Natural killer cell treated with Interleukin-12 subunit alpha and Interleukin-12 subunit beta and Interleukin-15 and Interleukin-18, amount 100 ng/mL, for 72 hours (primary cell): ENCODE results near the gene PML. TPM values are rescaled to one million over a fixed set of nuclear protein-coding genes. Genes with fewer than 3 reads are reported as not detected.

Source experiments
- ATAC-seq, 2 donors: fragments of 150-1000 bp; cut with Tn5 transposase in 1 of 2; sonication (Bioruptor Pico), chemical (Tn5 transposase) in 1 of 2; 2 replicates each; pipeline ENCODE4 v1.10.0; 2021
- DNase-seq: peaks from one replicate; pipeline ENCODE4 v3.0.0; 2022; ENCODE audit warnings: low spot score
- H3K27ac Mint-ChIP-seq, 2 donors: 1 replicate in 1 of 2; 2 replicates in 1 of 2; pipeline ENCODE4 v1.8.0; 2022; ENCODE audit warnings: mixed read lengths in 2 of 2, mild to moderate bottlenecking in 1 of 2, moderate library complexity in 1 of 2
- H3K27me3 Mint-ChIP-seq, 2 donors: 1 replicate in 1 of 2; 2 replicates in 1 of 2; pipeline ENCODE4 v1.8.0; 2022; ENCODE audit warnings: mixed read lengths in 2 of 2
- H3K36me3 Mint-ChIP-seq: one replicate; pipeline ENCODE4 v1.8.0; 2022; ENCODE audit warnings: mixed read lengths
- H3K4me1 Mint-ChIP-seq, 2 donors: 1 replicate in 1 of 2; 2 replicates in 1 of 2; pipeline ENCODE4 v1.8.0; 2022; ENCODE audit warnings: low read depth in 2 of 2, mixed read lengths in 2 of 2, mild to moderate bottlenecking in 1 of 2
- H3K4me3 Mint-ChIP-seq: one replicate; pipeline ENCODE4 v1.8.0; 2022; ENCODE audit warnings: mixed read lengths
- H3K9me3 Mint-ChIP-seq: 2 replicates; pipeline ENCODE4 v1.8.0; 2022; ENCODE audit warnings: mixed read lengths
- total RNA-seq, 2 donors: library from RNA; stranded (reverse); gene quantifications; one replicate each; pipeline ENCODE4 v1.2.3, GENCODE V29; 2022

The PML gene, protein sequence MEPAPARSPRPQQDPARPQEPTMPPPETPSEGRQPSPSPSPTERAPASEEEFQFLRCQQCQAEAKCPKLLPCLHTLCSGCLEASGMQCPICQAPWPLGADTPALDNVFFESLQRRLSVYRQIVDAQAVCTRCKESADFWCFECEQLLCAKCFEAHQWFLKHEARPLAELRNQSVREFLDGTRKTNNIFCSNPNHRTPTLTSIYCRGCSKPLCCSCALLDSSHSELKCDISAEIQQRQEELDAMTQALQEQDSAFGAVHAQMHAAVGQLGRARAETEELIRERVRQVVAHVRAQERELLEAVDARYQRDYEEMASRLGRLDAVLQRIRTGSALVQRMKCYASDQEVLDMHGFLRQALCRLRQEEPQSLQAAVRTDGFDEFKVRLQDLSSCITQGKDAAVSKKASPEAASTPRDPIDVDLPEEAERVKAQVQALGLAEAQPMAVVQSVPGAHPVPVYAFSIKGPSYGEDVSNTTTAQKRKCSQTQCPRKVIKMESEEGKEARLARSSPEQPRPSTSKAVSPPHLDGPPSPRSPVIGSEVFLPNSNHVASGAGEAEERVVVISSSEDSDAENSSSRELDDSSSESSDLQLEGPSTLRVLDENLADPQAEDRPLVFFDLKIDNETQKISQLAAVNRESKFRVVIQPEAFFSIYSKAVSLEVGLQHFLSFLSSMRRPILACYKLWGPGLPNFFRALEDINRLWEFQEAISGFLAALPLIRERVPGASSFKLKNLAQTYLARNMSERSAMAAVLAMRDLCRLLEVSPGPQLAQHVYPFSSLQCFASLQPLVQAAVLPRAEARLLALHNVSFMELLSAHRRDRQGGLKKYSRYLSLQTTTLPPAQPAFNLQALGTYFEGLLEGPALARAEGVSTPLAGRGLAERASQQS
- total RNA-seq: 10 to 100 TPM; 62.6 to 72.3 TPM

DNA sequence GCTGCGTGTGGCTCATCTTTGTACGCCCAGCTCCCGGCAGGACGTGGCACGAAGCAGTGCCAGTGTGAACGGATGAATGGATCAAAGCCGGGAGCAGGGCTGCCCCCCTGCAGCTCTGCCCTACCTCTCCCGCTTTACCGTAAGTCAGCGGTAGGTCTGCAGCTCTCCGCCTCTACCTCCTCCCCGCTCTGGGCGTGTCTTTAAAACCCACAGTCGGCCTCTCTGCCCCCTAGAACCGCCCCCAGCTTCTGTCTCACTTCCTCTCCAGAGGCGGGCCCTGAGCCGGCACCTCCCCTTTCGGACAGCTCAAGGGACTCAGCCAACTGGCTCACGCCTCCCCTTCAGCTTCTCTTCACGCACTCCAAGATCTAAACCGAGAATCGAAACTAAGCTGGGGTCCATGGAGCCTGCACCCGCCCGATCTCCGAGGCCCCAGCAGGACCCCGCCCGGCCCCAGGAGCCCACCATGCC, at the start of gene PML:
Gene PML (plus strand): TSS at position 304 of the 471 bp plus-strand sequence. CDS start 97 bp downstream, at position 401.
- no peaks in the 10 kb centered on the region for H3K9me3 Mint-ChIP-seq
- H3K4me1 Mint-ChIP-seq: peaks cover 44 to 60% of the 10 kb centered on the region in 2 donors
- ATAC-seq: peak; percentile 91 to 94
- H3K27ac Mint-ChIP-seq: peak within 1 kb of the TSS; percentile 86 to 87
- peaks cover 7% of the 10 kb centered on the region for H3K36me3 Mint-ChIP-seq
- peak; percentile 98 for DNase-seq
- H3K27me3 Mint-ChIP-seq: no peaks in the 10 kb centered on the region
- H3K4me3 Mint-ChIP-seq: peak within 1 kb of the TSS; percentile 93

DNA sequence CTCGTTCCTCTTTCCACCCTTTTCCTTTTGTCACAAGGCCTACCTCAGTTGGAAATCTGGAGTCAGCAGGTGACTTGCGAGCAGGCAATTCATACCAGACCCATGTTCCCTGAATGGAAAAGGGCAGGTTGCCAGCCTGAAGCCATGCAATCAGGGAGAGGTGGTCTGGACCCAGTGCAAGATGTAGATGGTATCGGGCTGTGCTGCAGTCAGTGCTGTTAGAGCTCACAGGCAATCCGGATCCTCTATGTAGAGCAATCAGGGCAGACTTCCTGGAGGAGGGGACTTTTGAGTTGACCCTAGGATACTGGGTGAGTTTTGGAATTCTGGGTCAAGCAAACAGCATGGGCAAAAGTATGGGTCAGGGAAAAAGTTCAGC, 49.4 kb upstream of the PML start:
- Mint-ChIP-seq H3K4me3 (no peak overlapping the region), H3K9me3 (no peaks in the 10 kb centered on the region), H3K27me3 (peaks cover 0 to 2% of the 10 kb centered on the region in 2 donors), H3K27ac (no peak overlapping the region), H3K36me3 (no peaks in the 10 kb centered on the region), H3K4me1 (peaks cover 6 to 9% of the 10 kb centered on the region in 2 donors)
- DNase-seq (no peak), ATAC-seq (no peak)

DNA sequence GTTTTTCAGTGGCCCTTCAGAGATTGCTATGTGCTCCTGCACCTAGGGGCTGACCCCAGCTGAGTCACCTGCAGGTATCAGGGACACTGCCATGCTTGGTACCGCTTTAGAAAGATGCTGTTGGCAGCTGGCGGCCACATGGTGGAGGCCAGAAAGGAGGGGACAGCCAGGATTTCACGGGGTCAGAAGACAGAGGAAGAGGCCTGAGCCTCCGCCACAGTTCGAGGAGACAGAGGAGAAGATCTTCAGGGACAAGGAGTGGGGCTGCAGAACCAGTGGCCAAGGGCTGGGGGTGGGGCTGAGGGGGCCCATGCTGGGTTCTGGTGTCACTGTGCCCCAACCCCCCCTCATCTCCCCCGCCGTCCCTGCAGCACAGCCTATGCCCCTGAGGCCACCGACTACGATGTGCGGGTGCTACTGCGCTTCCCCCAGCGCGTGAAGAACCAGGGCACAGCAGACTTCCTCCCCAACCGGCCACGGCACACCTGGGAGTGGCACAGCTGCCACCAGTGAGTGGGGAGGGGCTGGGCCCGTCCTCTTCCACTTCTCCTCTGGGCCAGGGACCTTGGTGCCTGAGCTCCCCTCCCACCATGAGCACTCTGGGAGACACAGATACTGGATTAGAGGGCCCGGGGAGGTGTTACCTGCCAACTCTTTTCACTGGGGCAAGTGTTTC, 48.3 kb upstream of the PML start:
- no peak overlapping the region for H3K27ac Mint-ChIP-seq
- ATAC-seq (no peak), DNase-seq (no peak)
- H3K27me3 Mint-ChIP-seq: peaks cover 0 to 2% of the 10 kb centered on the region in 2 donors
- no peak overlapping the region for H3K4me3 Mint-ChIP-seq
- no peaks in the 10 kb centered on the region for H3K9me3 Mint-ChIP-seq
- H3K36me3 Mint-ChIP-seq: no peaks in the 10 kb centered on the region
- H3K4me1 Mint-ChIP-seq: peaks cover 14% of the 10 kb centered on the region in 2 donors

DNA sequence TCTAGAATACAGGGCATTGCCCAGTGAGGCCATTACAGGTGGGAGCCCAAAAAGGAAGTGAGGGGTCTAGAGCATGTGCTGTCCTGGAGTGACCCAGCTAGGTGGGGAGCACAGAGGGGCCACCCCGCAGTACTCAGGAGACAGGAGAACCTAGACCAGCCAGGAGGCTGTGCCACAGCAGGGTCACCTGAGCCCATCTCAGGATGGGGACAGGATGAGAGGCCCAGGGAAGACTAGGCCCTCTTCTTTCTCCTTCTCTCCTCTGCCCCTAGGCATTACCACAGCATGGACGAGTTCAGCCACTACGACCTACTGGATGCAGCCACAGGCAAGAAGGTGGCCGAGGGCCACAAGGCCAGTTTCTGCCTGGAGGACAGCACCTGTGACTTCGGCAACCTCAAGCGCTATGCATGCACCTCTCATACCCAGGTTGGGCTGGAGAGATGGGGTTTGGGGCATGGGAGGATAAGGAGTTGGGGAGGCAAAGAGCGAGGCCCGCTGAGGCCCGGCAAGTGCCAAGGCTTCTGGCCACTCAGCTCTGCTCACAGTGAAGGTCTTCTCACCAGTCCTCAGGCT, 47.6 kb upstream of the PML start:
- no peak for ATAC-seq
- peaks cover 0 to 2% of the 10 kb centered on the region in 2 donors for H3K27me3 Mint-ChIP-seq
- H3K4me1 Mint-ChIP-seq: peaks cover 9 to 13% of the 10 kb centered on the region in 2 donors
- DNase-seq: no peak
- no peak overlapping the region for H3K27ac Mint-ChIP-seq
- H3K4me3 Mint-ChIP-seq: no peak overlapping the region
- H3K9me3 Mint-ChIP-seq: no peaks in the 10 kb centered on the region
- H3K36me3 Mint-ChIP-seq: no peaks in the 10 kb centered on the region

DNA sequence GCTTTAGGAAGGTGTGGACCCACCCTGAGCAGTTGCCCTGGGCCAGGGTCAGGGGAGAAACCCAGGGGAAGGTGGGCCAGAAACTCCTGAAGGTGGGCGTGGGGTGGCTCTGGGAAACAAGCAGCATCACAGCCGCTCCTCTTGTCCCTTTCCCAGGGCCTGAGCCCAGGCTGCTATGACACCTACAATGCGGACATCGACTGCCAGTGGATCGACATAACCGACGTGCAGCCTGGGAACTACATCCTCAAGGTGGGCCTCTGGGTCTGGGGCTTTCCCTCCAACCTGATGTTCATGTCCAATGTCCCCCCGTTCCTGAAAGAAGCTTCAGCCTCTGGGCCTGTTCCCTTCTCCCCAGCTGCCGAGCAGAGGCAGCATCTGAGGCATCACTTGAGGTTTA, 46.9 kb upstream of the PML start:
- H3K27ac Mint-ChIP-seq: no peak overlapping the region
- no peaks in the 10 kb centered on the region for H3K9me3 Mint-ChIP-seq
- no peak overlapping the region for H3K4me3 Mint-ChIP-seq
- H3K27me3 Mint-ChIP-seq: peaks cover 0 to 2% of the 10 kb centered on the region in 2 donors
- H3K4me1 Mint-ChIP-seq: peaks cover 7 to 12% of the 10 kb centered on the region in 2 donors
- H3K36me3 Mint-ChIP-seq: no peaks in the 10 kb centered on the region
- ATAC-seq (no peak), DNase-seq (no peak)

DNA sequence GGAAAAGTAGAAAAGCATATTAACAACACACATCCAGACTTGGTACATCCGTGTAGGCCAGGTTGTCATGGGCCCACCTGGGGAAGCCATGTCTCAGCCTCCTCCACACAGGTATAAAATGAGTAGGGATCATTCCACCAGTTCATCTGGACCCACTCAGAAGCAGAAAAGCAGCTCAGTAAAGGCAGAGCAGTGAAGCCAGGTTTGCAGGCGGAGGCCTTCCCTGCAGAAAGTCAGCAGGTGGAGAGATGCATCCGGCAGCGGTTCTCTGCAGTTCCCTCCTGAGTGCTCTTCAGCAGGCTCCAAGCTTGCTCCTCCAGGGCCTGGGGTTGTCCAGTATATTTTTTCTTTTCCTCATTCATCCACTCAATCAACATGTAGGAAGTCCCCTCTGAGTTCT, 46.1 kb upstream of the PML start:
- peaks cover 7 to 12% of the 10 kb centered on the region in 2 donors for H3K4me1 Mint-ChIP-seq
- DNase-seq (no peak), ATAC-seq (no peak)
- no peak overlapping the region for H3K4me3 Mint-ChIP-seq
- H3K27ac Mint-ChIP-seq: no peak overlapping the region
- peaks cover 0 to 2% of the 10 kb centered on the region in 2 donors for H3K27me3 Mint-ChIP-seq
- no peaks in the 10 kb centered on the region for H3K36me3 Mint-ChIP-seq
- no peaks in the 10 kb centered on the region for H3K9me3 Mint-ChIP-seq

DNA sequence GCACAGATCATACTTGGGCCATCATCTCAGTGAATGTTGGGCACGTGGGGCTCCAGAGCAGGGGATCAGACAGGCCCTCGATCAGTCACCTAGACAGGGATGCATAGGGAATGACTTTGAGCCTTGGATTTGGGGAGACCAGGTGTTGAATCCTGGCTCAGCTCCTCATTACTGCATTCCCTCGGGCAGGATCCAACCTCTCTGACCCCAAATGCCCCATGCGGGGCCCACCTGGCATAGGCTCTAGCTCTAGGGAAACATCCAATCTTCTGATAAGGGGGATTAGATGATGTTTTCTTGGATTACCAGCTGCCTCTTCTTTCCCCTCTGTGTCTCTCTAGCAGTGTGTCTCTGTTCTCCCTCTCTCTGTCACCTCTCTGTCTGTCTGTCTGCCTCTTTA, 45.5 kb upstream of the PML start:
- peak overlapping the region in 1 of 2 donors; percentile 53 for H3K27ac Mint-ChIP-seq
- no peaks in the 10 kb centered on the region for H3K36me3 Mint-ChIP-seq
- no peak for ATAC-seq

DNA sequence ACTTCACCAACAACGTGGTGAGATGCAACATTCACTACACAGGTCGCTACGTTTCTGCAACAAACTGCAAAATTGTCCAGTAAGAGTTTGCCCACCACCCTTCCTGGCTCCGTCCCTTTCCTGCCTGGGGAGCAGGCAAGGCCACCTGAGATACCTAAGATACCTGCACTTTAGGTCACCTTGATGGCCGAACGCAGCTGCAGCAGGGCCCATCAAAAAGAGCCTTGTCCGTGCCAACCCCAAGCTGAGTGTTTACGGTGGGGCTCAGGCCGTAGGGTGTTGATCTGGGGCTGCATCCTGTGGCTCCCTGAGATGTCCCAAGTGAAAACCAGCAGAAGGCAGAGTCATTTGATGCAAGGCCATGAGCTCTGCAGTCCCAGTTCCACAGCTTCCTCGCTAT, 45.0 kb upstream of the PML start:
- H3K27me3 Mint-ChIP-seq: peaks cover 0 to 2% of the 10 kb centered on the region in 2 donors
- H3K36me3 Mint-ChIP-seq: no peaks in the 10 kb centered on the region
- H3K27ac Mint-ChIP-seq: peak overlapping the region in 1 of 2 donors; percentile 53
- DNase-seq (no peak), ATAC-seq (no peak)
- H3K4me3 Mint-ChIP-seq: no peak overlapping the region
- no peaks in the 10 kb centered on the region for H3K9me3 Mint-ChIP-seq
- H3K4me1 Mint-ChIP-seq: peaks cover 7 to 12% of the 10 kb centered on the region in 2 donors

More for the DNA sequence above, 45.5 kb upstream of the PML start:
- no peaks in the 10 kb centered on the region for H3K9me3 Mint-ChIP-seq
- DNase-seq: no peak
- peaks cover 7 to 12% of the 10 kb centered on the region in 2 donors for H3K4me1 Mint-ChIP-seq
- peaks cover 0 to 2% of the 10 kb centered on the region in 2 donors for H3K27me3 Mint-ChIP-seq
- no peak overlapping the region for H3K4me3 Mint-ChIP-seq

DNA sequence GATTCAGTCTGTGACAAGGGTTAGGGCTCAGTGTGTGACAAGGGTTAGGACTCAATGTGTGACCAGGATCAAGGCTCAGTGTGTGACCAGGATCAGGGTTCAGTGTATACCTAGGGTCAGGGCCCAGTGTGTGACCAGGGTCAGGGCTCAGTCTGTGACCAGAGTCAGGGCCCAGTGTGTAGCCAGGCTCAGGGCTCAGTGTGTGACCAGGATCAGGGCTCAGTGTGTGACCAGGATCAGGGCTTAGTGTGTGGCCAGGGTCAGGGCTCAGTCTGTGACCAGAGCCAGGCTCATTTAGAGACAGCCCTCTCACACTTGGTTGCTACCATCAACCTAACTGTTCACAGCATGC, 44.1 kb upstream of the PML start:
- H3K27ac Mint-ChIP-seq: peak overlapping the region; percentile 61 to 66

DNA sequence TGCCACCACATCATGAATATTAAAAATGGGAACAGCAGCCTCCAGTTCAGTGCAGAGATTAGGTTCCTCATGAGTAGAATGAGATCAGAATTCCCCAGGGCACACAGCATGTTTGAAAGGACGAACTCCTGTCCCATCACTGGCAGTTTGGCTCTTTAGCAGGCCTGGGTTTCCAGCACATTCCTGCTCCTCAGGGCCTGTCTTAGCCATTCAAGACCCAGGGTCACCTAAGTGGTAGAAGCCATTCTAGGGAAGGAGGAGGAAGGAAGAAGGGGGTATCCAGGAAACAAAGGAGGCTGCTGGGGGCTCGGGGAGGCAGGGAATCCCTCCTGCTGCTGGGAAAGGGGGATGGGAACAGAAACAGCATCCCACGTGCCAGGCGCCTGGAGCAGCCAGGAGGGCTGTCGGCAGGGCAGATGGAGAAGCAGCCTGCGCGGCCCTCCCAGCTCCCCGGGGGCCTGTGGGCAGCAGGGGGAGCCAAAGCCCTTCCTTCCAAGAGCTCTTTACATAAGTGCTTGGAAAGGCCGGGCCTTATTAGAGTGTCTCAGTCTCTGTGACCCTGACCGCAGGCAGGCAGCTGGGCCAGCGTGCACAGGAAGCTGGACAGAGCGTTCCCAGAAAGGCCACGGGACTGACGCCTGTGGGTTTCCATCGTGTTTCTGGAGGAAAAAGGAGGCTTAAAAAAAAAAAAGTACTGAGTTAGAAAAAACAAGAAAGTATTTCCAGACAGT, 43.5 kb upstream of the PML start:
- Mint-ChIP-seq H3K4me1 (peaks cover 7 to 12% of the 10 kb centered on the region in 2 donors), H3K36me3 (no peaks in the 10 kb centered on the region), H3K9me3 (no peaks in the 10 kb centered on the region), H3K4me3 (peak overlapping the region; percentile 60), H3K27me3 (peaks cover 0 to under 1% of the 10 kb centered on the region in 2 donors), H3K27ac (peak overlapping the region; percentile 61 to 66)
- DNase-seq (peak; percentile 79), ATAC-seq (peak; percentile 80 to 88)

More for the DNA sequence above, 44.1 kb upstream of the PML start:
- Mint-ChIP-seq H3K27me3 (peaks cover 0 to 2% of the 10 kb centered on the region in 2 donors), H3K4me3 (no peak overlapping the region), H3K36me3 (no peaks in the 10 kb centered on the region), H3K4me1 (peaks cover 7 to 12% of the 10 kb centered on the region in 2 donors), H3K9me3 (no peaks in the 10 kb centered on the region)
- no peak for ATAC-seq
- DNase-seq: no peak

DNA sequence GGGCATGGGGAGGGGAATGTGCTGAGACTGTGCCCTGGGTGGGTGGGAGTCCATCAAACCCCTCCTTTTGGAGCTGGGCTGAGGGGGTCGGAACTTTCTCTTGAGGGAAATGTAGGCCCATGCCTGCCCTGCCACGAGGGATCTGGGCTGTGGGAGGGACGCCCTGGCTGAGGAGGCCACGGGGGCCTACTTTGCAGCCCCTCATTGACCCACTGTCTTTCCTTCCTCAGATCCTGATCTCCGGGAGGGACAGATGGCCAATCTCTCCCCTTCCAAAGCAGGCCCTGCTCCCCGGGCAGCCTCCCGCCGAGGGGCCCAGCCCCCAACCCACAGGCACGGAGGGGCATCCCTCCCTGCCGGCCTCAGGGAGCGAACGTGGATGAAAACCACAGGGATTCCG, 42.9 kb upstream of the PML start:
- Mint-ChIP-seq H3K27ac (peak overlapping the region; percentile 61 to 66), H3K36me3 (no peaks in the 10 kb centered on the region), H3K4me1 (peaks cover 8 to 13% of the 10 kb centered on the region in 2 donors), H3K4me3 (peak overlapping the region; percentile 60), H3K9me3 (no peaks in the 10 kb centered on the region), H3K27me3 (no peaks in the 10 kb centered on the region)
- DNase-seq (no peak), ATAC-seq (peak in 1 of 2 donors; percentile 2)

DNA sequence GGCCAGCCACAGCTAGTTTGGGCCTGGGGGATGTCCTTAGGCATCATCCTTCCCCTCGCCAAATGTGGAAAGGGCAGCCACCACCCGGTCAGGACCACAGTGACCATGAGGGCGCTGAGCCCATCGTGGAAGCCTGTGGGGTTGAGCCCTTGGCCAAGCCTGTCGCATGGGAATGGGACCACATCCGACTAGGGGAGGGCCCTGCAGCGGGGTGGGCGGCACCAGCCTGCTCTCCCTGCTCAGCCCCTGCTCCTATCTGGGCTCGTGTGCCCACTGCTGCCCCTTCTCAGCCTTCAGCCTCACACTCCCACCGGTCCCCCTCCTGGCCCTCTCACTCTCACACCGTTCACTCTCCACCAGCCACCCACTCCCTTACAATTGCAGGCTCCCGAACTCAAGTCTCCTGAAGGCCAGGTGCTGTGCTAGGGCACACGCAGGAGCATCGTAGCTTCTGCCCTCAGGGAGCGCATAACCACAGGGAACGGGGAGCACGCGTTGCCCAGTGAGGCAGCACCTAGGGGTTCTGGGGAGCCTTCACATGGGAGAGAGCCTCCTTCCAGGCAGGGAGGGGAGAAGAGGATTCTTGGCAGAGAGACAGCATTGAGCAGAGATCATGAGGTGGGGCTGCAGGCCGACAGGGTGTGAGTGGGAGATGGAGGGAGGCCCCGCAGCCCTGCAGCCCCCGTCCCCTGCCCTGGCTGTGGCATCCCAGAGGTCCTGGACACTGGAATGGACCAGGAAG, 42.2 kb upstream of the PML start:
- Mint-ChIP-seq H3K27me3 (no peaks in the 10 kb centered on the region), H3K27ac (no peak overlapping the region), H3K4me1 (peaks cover 12 to 17% of the 10 kb centered on the region in 2 donors), H3K4me3 (no peak overlapping the region), H3K36me3 (no peaks in the 10 kb centered on the region), H3K9me3 (no peaks in the 10 kb centered on the region)
- DNase-seq (no peak), ATAC-seq (no peak)
